KMS-11 (cell line): ENCODE data around the gene CORO7.

Source experiments
- H2AFZ ChIP-seq: fragments of 200-600 bp; sonication (generic); 2 replicates; pipeline ENCODE4 v1.6.1; 2016; ENCODE audit warnings: antibody characterized with exemption, mixed run types, low read depth
- H3K27ac ChIP-seq: fragments of 200-600 bp; sonication (generic); 2 replicates; pipeline ENCODE4 v1.6.1; 2016; ENCODE audit warnings: mild to moderate bottlenecking, mixed run types
- H3K27me3 ChIP-seq: fragments of 200-600 bp; sonication (generic); 2 replicates; pipeline ENCODE4 v1.6.1; 2017; ENCODE audit warnings: mild to moderate bottlenecking, low read depth, mixed run types, moderate library complexity; ENCODE audit not compliant: insufficient read depth
- H3K36me3 ChIP-seq: fragments of 200-600 bp; sonication (generic); 2 replicates; pipeline ENCODE4 v1.6.1; 2017; ENCODE audit warnings: mild to moderate bottlenecking, mixed run types; ENCODE audit not compliant: insufficient read depth
- H3K4me1 ChIP-seq: fragments of 200-600 bp; sonication (generic); 2 replicates; pipeline ENCODE4 v1.6.1; 2016; ENCODE audit warnings: mild to moderate bottlenecking, low read depth, mixed run types; ENCODE audit not compliant: poor library complexity, severe bottlenecking
- H3K4me2 ChIP-seq: fragments of 200-600 bp; sonication (generic); 2 replicates; pipeline ENCODE4 v1.7.0; 2016; ENCODE audit warnings: mild to moderate bottlenecking, mixed run types
- H3K4me3 ChIP-seq: fragments of 200-600 bp; sonication (generic); IDR thresholded peaks from 2 replicates; pipeline ENCODE4 v1.6.1; 2017; ENCODE audit warnings: low read depth, low read length, mixed read lengths; ENCODE audit not compliant: insufficient read depth
- H3K79me2 ChIP-seq: fragments of 200-600 bp; sonication (generic); 2 replicates; pipeline ENCODE4 v1.6.1; 2016; ENCODE audit warnings: low read depth, mixed run types; ENCODE audit not compliant: insufficient read depth
- H3K9ac ChIP-seq: fragments of 200-600 bp; sonication (generic); 2 replicates; pipeline ENCODE4 v1.6.1; 2016; ENCODE audit warnings: mild to moderate bottlenecking, mixed run types
- H4K20me1 ChIP-seq: fragments of 200-600 bp; sonication (generic); 2 replicates; pipeline ENCODE4 v1.6.1; 2016; ENCODE audit warnings: mild to moderate bottlenecking, mixed run types; ENCODE audit not compliant: insufficient read depth
- TF ChIP-seq, protein P1 (sequence below): fragments of 200-600 bp; sonication (generic); conservative IDR thresholded peaks from 2 replicates; pipeline ENCODE4 v1.6.1; 2017; ENCODE audit warnings: low read depth, mild to moderate bottlenecking, antibody characterized with exemption, low read length, moderate library complexity, mixed read lengths

The CORO7 gene

DNA sequence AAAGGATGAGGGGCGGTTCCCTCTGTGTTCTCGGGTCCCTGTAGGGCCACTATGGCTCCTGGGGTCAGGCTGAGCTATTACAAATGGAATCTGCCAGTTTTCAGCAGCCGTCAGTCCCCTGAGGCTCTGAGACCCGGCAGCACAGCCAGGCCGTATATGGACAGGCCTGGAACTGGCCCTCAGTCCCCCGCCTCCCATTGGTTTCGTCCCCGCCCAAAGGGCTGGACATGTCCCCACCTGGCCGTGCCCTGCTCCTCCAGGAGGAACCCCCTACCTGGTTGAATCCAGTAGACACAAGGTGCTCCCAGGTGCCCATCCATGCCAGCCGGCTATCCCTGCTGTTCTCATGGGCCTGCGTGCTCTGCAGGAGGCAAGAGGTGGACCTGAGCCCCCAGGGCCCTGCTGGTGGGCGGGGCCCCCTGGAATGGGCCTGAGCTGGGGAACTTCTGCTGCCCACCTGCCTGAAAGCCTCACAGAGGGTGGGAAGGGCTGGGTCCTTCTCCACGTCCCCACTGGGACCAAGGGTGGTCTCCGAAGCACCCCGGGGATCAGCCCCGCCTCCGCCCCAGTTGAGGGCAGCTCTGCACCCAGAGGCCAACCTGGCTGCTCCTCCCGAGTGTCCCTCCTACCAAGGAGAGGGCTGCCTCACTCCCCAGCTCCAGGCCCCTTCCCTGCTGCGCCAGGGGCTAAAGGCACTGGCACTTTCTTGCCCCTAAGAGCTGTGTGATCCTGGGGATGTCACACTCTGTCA lies 27.9 kb downstream of the CORO7 start:
- Histone ChIP-seq H2AFZ (no peak overlapping the region), H3K4me1 (no peaks in the 10 kb centered on the region), H3K36me3 (no peaks in the 10 kb centered on the region), H3K27ac (no peak overlapping the region), H3K79me2 (no peaks in the 10 kb centered on the region; the same call in 1 of the 2 replicates), H3K4me3 (no peak overlapping the region), H3K27me3 (no peaks in the 10 kb centered on the region), H3K4me2 (no peak overlapping the region), H3K9ac (no peak overlapping the region), H4K20me1 (no peaks in the 10 kb centered on the region)
- TF ChIP-seq, protein P1, sequence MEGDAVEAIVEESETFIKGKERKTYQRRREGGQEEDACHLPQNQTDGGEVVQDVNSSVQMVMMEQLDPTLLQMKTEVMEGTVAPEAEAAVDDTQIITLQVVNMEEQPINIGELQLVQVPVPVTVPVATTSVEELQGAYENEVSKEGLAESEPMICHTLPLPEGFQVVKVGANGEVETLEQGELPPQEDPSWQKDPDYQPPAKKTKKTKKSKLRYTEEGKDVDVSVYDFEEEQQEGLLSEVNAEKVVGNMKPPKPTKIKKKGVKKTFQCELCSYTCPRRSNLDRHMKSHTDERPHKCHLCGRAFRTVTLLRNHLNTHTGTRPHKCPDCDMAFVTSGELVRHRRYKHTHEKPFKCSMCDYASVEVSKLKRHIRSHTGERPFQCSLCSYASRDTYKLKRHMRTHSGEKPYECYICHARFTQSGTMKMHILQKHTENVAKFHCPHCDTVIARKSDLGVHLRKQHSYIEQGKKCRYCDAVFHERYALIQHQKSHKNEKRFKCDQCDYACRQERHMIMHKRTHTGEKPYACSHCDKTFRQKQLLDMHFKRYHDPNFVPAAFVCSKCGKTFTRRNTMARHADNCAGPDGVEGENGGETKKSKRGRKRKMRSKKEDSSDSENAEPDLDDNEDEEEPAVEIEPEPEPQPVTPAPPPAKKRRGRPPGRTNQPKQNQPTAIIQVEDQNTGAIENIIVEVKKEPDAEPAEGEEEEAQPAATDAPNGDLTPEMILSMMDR = no peak

DNA sequence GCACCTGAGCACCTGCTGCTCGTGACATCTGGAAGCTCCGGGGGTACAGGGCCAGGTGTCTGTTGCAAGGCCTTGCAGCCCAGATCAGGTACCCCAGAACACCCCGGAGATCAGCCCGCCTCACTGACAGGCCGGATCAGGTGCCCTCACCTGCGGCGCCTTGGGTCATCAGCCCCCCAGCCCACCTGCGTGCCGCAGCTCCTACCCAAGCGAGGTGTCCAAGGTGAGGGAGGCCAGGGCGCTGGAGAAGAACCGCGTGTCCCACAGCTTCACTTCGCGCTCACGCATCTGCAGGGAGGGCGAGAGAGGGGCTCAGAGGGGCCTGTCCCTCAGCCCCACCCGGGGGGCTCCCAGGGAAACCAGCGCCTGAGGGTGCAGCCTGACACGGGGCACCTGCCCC lies 28.6 kb downstream of the CORO7 start:
- Histone ChIP-seq H3K9ac (no peak overlapping the region), H2AFZ (no peak overlapping the region), H3K4me2 (no peak overlapping the region), H3K36me3 (no peaks in the 10 kb centered on the region), H3K4me3 (no peak overlapping the region), H3K27me3 (no peaks in the 10 kb centered on the region), H3K4me1 (no peaks in the 10 kb centered on the region), H4K20me1 (no peaks in the 10 kb centered on the region), H3K79me2 (no peaks in the 10 kb centered on the region; the same call in 1 of the 2 replicates), H3K27ac (no peak overlapping the region)
- TF ChIP-seq, protein P1 = no peak

DNA sequence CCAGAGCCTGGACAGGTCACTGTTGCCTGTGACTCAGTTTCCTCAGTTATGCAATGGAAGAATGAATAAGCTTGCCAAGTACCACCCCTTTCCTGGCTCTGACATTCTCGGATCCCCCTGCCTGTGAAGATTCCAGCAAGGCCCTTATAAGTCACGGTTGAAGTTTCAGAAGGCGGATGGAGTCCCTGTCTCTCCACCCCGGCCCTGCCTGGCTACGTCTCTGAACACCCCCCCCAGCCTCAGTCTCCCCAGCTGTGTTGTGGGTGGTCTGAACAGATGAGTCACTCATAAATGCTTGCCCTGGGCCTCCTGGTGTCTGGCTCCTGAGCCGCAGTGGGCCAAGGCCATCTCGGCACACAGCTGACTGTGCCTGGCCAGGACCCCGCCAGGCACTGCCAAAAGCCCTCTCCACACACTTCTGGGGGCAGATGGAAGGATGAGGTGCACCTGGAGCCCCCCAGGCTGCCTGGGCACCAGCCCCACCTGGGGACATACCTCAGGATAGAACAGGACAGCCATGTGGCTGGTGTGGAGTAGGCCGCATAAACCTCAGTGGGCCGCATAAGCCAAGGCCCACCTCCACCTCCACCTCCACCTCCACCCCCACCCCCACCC lies 29.3 kb downstream of the CORO7 start:
- no peak overlapping the region for H3K27ac ChIP-seq

DNA sequence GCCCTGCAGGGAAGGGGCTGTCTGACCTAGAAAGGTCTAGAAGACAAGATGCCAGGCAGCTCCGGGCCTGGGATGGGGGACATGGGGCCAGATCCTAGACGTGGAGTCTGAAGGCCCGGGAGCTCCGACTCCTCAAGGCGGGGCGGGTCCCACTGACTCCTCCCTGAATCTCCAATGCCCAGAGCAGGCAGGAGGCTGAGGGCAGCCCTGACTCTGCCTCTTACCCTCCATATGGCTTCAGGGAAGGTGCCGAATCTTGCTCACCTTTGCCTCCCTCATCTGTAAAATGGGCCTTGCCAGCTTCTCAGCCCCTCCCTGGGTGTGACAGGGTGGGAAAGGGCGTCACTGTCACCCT lies 30.0 kb downstream of the CORO7 start:
- H3K27ac ChIP-seq = no peak overlapping the region
- no peaks in the 10 kb centered on the region for H3K4me1 ChIP-seq

More for the DNA sequence above, 29.3 kb downstream of the CORO7 start:
- Histone ChIP-seq H3K27me3 (no peaks in the 10 kb centered on the region), H3K4me2 (no peak overlapping the region), H3K4me1 (no peaks in the 10 kb centered on the region), H2AFZ (no peak overlapping the region), H3K36me3 (no peaks in the 10 kb centered on the region), H4K20me1 (no peaks in the 10 kb centered on the region), H3K9ac (no peak overlapping the region), H3K4me3 (no peak overlapping the region), H3K79me2 (no peaks in the 10 kb centered on the region; the same call in 1 of the 2 replicates)
- TF ChIP-seq, protein P1 = no peak

More for the DNA sequence above, 30.0 kb downstream of the CORO7 start:
- Histone ChIP-seq H2AFZ (no peak overlapping the region), H3K4me2 (no peak overlapping the region), H3K79me2 (no peaks in the 10 kb centered on the region; the same call in 1 of the 2 replicates), H3K36me3 (no peaks in the 10 kb centered on the region), H3K4me3 (no peak overlapping the region), H3K9ac (no peak overlapping the region), H4K20me1 (no peaks in the 10 kb centered on the region), H3K27me3 (no peaks in the 10 kb centered on the region)
- TF ChIP-seq, protein P1 = no peak
